H1 (cell line): ENCODE data around the gene PPP1R12C. TPM values are rescaled to one million over a fixed set of nuclear protein-coding genes. Genes with fewer than 3 reads are reported as not detected.

ENCODE experiments used
- CBX8 ChIP-seq: fragments of 300-800, 300-1000 bp; sonication (generic); IDR thresholded peaks from 2 replicates; pipeline ENCODE4 v1.7.1; 2016; ENCODE audit warnings: low read depth, low read length, borderline replicate concordance
- EZH2 ChIP-seq: fragments of 200-600 bp; sonication (generic); IDR thresholded peaks from 2 replicates; pipeline ENCODE4 v1.7.1; 2012; ENCODE audit warnings: low read depth, mild to moderate bottlenecking, moderate library complexity, low read length, inconsistent platforms; ENCODE audit not compliant: severe bottlenecking
- HDAC2 ChIP-seq, 2 experiments: fragments of 300-600 bp in 1 of 2; sonication (generic) in 1 of 2; IDR thresholded peaks; 2 replicates each; pipeline ENCODE4 v1.6.1; 2011 to 2012; ENCODE audit warnings: low read depth in 2 of 2, low read length in 2 of 2, mild to moderate bottlenecking in 2 of 2, moderate library complexity in 2 of 2, borderline replicate concordance in 1 of 2, inconsistent platforms in 1 of 2
- KDM5A ChIP-seq: fragments of 200-600 bp; IDR thresholded peaks from 2 replicates; pipeline ENCODE4 v1.7.1; 2012; ENCODE audit warnings: mild to moderate bottlenecking, low read length, inconsistent platforms, mixed read lengths
- RNF2 ChIP-seq: fragments of 200-900, 300-1000 bp; sonication (generic); IDR thresholded peaks from 2 replicates; pipeline ENCODE4 v1.7.1; 2016; ENCODE audit warnings: borderline replicate concordance, low read depth, mild to moderate bottlenecking, antibody characterized with exemption, low read length; ENCODE audit not compliant: poor library complexity, severe bottlenecking; ENCODE audit errors: missing control alignments
- SP4 ChIP-seq: IDR thresholded peaks from 2 replicates; pipeline ENCODE4 v1.6.1; 2012; ENCODE audit warnings: low read length, inconsistent platforms
- polyA plus RNA-seq, 7 experiments: library from polyadenylated mRNA; depleted of rRNA in 3 of 7; stranded (reverse) in 5 of 7; unstranded in 2 of 7; fragments of >200 nt in 5 of 7; fragments of 200-250 nt in 2 of 7; gene quantifications; 1 replicate in 5 of 7; 2 replicates in 1 of 7; 4 replicates in 1 of 7; pipeline versions ENCODE4 v1.2.1 to v1.2.3, GENCODE V29; 2011 to 2013; ENCODE audit warnings: missing spikeins in 2 of 7, mixed read lengths in 2 of 7
- total RNA-seq: library from RNA; stranded (reverse); fragmentation: NEBNext Ultra II Directional; extraction: Animal tissue kit (Norgen Biotek cat#: 25700); gene quantifications from 2 replicates; pipeline ENCODE4 v1.2.1, GENCODE V29; 2021
- TF ChIP-seq, protein P1 (sequence below): fragments of 300-600 bp; sonication (generic); IDR thresholded peaks from 2 replicates; pipeline ENCODE4 v1.7.1; 2012; ENCODE audit warnings: low read length, moderate library complexity, mild to moderate bottlenecking, inconsistent platforms; ENCODE audit not compliant: insufficient replicate concordance
- TF ChIP-seq, protein P2 (sequence below): IDR thresholded peaks from 2 replicates; pipeline ENCODE4 v1.6.1; 2012; ENCODE audit warnings: low read length, inconsistent platforms

The PPP1R12C gene
- total and polyA plus RNA-seq, 2 of the 8 experiments (the other 6 are each of a cell fraction or from before 2014, with no cell fraction given): 31.7 to 71.5 TPM

DNA sequence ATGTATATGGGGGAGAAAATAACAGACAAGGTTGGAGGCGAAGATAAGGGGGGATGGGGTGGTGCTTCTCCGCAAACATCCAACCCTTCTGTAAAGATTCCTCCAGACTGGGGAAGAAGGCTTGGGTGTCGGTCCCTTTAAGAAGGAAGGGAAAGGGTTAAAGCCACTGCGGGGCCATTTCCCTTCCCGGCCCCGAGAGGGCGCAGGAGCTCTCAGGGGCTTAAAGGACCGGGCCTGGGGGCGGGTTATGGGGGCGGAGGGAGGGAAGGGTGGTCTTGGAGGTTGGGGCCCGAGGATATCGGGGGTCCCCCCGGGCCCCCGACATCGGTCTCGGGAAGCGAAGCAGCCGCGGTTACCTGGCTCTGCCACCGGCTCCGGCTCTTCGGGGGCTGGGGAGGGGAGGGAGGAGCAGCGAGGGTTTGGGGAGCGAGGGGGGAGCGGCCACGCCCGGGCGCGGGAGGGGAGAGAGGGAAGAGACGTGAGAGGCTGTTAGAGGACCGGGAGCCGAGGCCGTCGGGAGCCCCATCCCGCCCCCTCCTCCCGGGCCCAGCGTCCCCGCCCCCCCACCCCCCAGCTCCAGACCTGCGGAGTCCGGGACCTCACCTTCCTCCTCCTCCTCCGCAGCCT is 28.8 kb upstream of the PPP1R12C start (continued):
- TF ChIP-seq, protein P1, sequence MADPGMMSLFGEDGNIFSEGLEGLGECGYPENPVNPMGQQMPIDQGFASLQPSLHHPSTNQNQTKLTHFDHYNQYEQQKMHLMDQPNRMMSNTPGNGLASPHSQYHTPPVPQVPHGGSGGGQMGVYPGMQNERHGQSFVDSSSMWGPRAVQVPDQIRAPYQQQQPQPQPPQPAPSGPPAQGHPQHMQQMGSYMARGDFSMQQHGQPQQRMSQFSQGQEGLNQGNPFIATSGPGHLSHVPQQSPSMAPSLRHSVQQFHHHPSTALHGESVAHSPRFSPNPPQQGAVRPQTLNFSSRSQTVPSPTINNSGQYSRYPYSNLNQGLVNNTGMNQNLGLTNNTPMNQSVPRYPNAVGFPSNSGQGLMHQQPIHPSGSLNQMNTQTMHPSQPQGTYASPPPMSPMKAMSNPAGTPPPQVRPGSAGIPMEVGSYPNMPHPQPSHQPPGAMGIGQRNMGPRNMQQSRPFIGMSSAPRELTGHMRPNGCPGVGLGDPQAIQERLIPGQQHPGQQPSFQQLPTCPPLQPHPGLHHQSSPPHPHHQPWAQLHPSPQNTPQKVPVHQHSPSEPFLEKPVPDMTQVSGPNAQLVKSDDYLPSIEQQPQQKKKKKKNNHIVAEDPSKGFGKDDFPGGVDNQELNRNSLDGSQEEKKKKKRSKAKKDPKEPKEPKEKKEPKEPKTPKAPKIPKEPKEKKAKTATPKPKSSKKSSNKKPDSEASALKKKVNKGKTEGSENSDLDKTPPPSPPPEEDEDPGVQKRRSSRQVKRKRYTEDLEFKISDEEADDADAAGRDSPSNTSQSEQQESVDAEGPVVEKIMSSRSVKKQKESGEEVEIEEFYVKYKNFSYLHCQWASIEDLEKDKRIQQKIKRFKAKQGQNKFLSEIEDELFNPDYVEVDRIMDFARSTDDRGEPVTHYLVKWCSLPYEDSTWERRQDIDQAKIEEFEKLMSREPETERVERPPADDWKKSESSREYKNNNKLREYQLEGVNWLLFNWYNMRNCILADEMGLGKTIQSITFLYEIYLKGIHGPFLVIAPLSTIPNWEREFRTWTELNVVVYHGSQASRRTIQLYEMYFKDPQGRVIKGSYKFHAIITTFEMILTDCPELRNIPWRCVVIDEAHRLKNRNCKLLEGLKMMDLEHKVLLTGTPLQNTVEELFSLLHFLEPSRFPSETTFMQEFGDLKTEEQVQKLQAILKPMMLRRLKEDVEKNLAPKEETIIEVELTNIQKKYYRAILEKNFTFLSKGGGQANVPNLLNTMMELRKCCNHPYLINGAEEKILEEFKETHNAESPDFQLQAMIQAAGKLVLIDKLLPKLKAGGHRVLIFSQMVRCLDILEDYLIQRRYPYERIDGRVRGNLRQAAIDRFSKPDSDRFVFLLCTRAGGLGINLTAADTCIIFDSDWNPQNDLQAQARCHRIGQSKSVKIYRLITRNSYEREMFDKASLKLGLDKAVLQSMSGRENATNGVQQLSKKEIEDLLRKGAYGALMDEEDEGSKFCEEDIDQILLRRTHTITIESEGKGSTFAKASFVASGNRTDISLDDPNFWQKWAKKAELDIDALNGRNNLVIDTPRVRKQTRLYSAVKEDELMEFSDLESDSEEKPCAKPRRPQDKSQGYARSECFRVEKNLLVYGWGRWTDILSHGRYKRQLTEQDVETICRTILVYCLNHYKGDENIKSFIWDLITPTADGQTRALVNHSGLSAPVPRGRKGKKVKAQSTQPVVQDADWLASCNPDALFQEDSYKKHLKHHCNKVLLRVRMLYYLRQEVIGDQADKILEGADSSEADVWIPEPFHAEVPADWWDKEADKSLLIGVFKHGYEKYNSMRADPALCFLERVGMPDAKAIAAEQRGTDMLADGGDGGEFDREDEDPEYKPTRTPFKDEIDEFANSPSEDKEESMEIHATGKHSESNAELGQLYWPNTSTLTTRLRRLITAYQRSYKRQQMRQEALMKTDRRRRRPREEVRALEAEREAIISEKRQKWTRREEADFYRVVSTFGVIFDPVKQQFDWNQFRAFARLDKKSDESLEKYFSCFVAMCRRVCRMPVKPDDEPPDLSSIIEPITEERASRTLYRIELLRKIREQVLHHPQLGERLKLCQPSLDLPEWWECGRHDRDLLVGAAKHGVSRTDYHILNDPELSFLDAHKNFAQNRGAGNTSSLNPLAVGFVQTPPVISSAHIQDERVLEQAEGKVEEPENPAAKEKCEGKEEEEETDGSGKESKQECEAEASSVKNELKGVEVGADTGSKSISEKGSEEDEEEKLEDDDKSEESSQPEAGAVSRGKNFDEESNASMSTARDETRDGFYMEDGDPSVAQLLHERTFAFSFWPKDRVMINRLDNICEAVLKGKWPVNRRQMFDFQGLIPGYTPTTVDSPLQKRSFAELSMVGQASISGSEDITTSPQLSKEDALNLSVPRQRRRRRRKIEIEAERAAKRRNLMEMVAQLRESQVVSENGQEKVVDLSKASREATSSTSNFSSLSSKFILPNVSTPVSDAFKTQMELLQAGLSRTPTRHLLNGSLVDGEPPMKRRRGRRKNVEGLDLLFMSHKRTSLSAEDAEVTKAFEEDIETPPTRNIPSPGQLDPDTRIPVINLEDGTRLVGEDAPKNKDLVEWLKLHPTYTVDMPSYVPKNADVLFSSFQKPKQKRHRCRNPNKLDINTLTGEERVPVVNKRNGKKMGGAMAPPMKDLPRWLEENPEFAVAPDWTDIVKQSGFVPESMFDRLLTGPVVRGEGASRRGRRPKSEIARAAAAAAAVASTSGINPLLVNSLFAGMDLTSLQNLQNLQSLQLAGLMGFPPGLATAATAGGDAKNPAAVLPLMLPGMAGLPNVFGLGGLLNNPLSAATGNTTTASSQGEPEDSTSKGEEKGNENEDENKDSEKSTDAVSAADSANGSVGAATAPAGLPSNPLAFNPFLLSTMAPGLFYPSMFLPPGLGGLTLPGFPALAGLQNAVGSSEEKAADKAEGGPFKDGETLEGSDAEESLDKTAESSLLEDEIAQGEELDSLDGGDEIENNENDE: no peak
- TF ChIP-seq EZH2 (no peak), RNF2 (no peak), CBX8 (no peak), HDAC2 (IDR thresholded peaks at IDR 0.05; ENCODE audit: borderline replicate concordance in 1 of 2, low read depth in 2 of 2, low read length in 2 of 2) (no peak), SP4 (no peak), KDM5A (no peak)
- TF ChIP-seq, protein P2, sequence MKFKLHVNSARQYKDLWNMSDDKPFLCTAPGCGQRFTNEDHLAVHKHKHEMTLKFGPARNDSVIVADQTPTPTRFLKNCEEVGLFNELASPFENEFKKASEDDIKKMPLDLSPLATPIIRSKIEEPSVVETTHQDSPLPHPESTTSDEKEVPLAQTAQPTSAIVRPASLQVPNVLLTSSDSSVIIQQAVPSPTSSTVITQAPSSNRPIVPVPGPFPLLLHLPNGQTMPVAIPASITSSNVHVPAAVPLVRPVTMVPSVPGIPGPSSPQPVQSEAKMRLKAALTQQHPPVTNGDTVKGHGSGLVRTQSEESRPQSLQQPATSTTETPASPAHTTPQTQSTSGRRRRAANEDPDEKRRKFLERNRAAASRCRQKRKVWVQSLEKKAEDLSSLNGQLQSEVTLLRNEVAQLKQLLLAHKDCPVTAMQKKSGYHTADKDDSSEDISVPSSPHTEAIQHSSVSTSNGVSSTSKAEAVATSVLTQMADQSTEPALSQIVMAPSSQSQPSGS: no peak
